HCT116 (cell line): ENCODE results near the gene SH3GL3. TPM values are rescaled to one million over a fixed set of nuclear protein-coding genes. Genes with fewer than 3 reads are reported as not detected.

Experiments used
- ATAC-seq: fragments of 200-7000 bp; cut with Tn5 transposase; 2 replicates; pipeline ENCODE4 v1.9.1; 2020; ENCODE audit warnings: mild to moderate bottlenecking, moderate library complexity
- BruUV-seq: library from RNA; stranded (reverse); fragments of 400-500 nt; replicated peaks from 2 replicates; lab custom pipeline; 2021; lab: Mats Ljungman, UMichigan
- CTCF ChIA-PET: fragments of 300-600 bp; sonication (Branson Sonifier 250); formaldehyde crosslinking; loops from one replicate; lab custom pipeline; 2021; ENCODE audit warnings: antibody characterized with exemption; lab: Charles Lee
- POLR2A ChIA-PET: fragments of 300-600, 350-600 bp; sonication (Branson Sonifier 250); formaldehyde crosslinking; loops from one replicate; lab custom pipeline; 2021; ENCODE audit warnings: antibody characterized with exemption; lab: Charles Lee
- RAD21 ChIA-PET, 2 experiments: fragments of 300-600 bp; sonication (Branson Sonifier 250); formaldehyde crosslinking; loops; one replicate each; lab custom pipeline; 2023; ENCODE audit warnings: low total read pairs in 2 of 2; ENCODE audit not compliant: uncharacterized antibody in 2 of 2, unreplicated experiment in 2 of 2, low non-redundant PET in 1 of 2; lab: Charles Lee
- DNase-seq: peaks from one replicate; pipeline ENCODE4 v3.0.0-alpha.2; 2010; ENCODE audit warnings: low read depth, low spot score
- H2AFZ ChIP-seq: fragments of 200-600 bp; shearing (Covaris generic), sonication (generic); 2 replicates; pipeline ENCODE4 v1.6.1; 2017; ENCODE audit warnings: low read depth, mixed run types, mixed read lengths, antibody characterized with exemption, low read length; ENCODE audit not compliant: poor library complexity, severe bottlenecking
- H3K27ac ChIP-seq: 2 replicates; pipeline ENCODE4 v1.5.1; 2012; ENCODE audit warnings: low read depth, low read length
- H3K27me3 ChIP-seq: fragments of 200-600 bp; sonication (generic); 2 replicates; pipeline ENCODE4 v1.6.1; 2016; ENCODE audit warnings: mixed run types, low read length, mixed read lengths; ENCODE audit not compliant: insufficient read depth
- H3K36me3 ChIP-seq, 2 experiments: fragments of 200-500 bp in 1 of 2; fragments of 200-600 bp in 1 of 2; sonication (Bioruptor generic) in 1 of 2; sonication (generic) in 1 of 2; 2 replicates each; pipeline versions ENCODE4 v1.5.1 to v1.6.1; 2014 to 2016; ENCODE audit warnings: low read length in 2 of 2, inconsistent platforms in 1 of 2, mixed read lengths in 1 of 2, mixed run types in 1 of 2; ENCODE audit not compliant: insufficient read depth in 2 of 2, control insufficient read depth in 1 of 2
- H3K4me1 ChIP-seq, 2 experiments: fragments of 200-600 bp in 1 of 2; sonication (generic) in 1 of 2; 2 replicates each; pipeline versions ENCODE4 v1.5.1 to v1.6.1; 2012 to 2017; ENCODE audit warnings: low read length in 2 of 2, inconsistent platforms in 1 of 2, mild to moderate bottlenecking in 1 of 2, mixed read lengths in 1 of 2, mixed run types in 1 of 2, moderate library complexity in 1 of 2; ENCODE audit not compliant: insufficient read depth in 2 of 2, control insufficient read depth in 1 of 2
- H3K4me2 ChIP-seq: fragments of 200-600 bp; sonication (generic); 2 replicates; pipeline ENCODE4 v1.6.1; 2017; ENCODE audit warnings: mixed run types, low read length, mixed read lengths
- H3K4me3 ChIP-seq, 2 experiments: fragments of 200-600 bp in 1 of 2; sonication (generic) in 1 of 2; replicated peaks in 1 of 2; 2 replicates each; pipeline ENCODE4 v1.5.1; 2011 to 2016; ENCODE audit warnings: low read length in 2 of 2, control low read depth in 1 of 2, low read depth in 1 of 2, mild to moderate bottlenecking in 1 of 2, mixed read lengths in 1 of 2, mixed run types in 1 of 2
- H3K79me2 ChIP-seq: fragments of 200-600 bp; sonication (generic); 2 replicates; pipeline ENCODE4 v1.6.1; 2017; ENCODE audit warnings: mild to moderate bottlenecking, mixed run types, low read length, moderate library complexity, mixed read lengths; ENCODE audit not compliant: insufficient read depth
- H3K9ac ChIP-seq: fragments of 200-600 bp; sonication (generic); 2 replicates; pipeline ENCODE4 v1.6.1; 2016; ENCODE audit warnings: low read length, mixed read lengths
- H3K9me2 ChIP-seq: fragments of 200-600 bp; sonication (generic), shearing (Covaris generic); 2 replicates; pipeline ENCODE4 v1.6.1; 2017; ENCODE audit warnings: mixed run types, mild to moderate bottlenecking, moderate library complexity; ENCODE audit not compliant: insufficient read depth
- H3K9me3 ChIP-seq, 2 experiments: fragments of 200-500 bp in 1 of 2; fragments of 200-600 bp in 1 of 2; sonication (Bioruptor generic) in 1 of 2; sonication (generic) in 1 of 2; 2 replicates each; pipeline ENCODE4 v1.6.1; 2014 to 2017; ENCODE audit warnings: low read length in 2 of 2, mixed read lengths in 2 of 2, inconsistent platforms in 1 of 2, low read depth in 1 of 2, mild to moderate bottlenecking in 1 of 2, mixed run types in 1 of 2, moderate library complexity in 1 of 2; ENCODE audit not compliant: control insufficient read depth in 1 of 2, insufficient read depth in 1 of 2
- H4K20me1 ChIP-seq: fragments of 200-600 bp; sonication (generic), shearing (Covaris generic); 2 replicates; pipeline ENCODE4 v1.6.1; 2017; ENCODE audit warnings: mixed run types, mild to moderate bottlenecking, moderate library complexity; ENCODE audit not compliant: insufficient read depth
- ATF3 ChIP-seq: IDR thresholded peaks from 2 replicates; pipeline ENCODE4 v1.6.1; 2012
- CEBPB ChIP-seq: IDR thresholded peaks from 2 replicates; pipeline ENCODE4 v1.6.1; 2012; ENCODE audit warnings: low read depth
- ELF1 ChIP-seq: IDR thresholded peaks from 2 replicates; pipeline ENCODE4 v1.6.1; 2012; ENCODE audit warnings: low read depth, borderline replicate concordance
- EZH2phosphoT487 ChIP-seq: fragments of 200-600 bp; IDR thresholded peaks from 2 replicates; pipeline ENCODE4 v1.6.1; 2018; ENCODE audit warnings: antibody characterized with exemption, borderline replicate concordance
- FOSL1 ChIP-seq: IDR thresholded peaks from 2 replicates; pipeline ENCODE4 v1.6.1; 2012; ENCODE audit warnings: low read depth
- JUND ChIP-seq: IDR thresholded peaks from 2 replicates; pipeline ENCODE4 v1.6.1; 2012
- MAX ChIP-seq: IDR thresholded peaks from 2 replicates; pipeline ENCODE4 v1.6.1; 2012
- POLR2A ChIP-seq: IDR thresholded peaks from 2 replicates; pipeline ENCODE4 v1.7.0; 2011; ENCODE audit warnings: borderline replicate concordance; ENCODE audit not compliant: insufficient read depth, insufficient read length; ENCODE audit errors: extremely low read depth
- REST ChIP-seq: IDR thresholded peaks from 2 replicates; pipeline ENCODE4 v1.6.1; 2012; ENCODE audit warnings: low read depth
- SP1 ChIP-seq: IDR thresholded peaks from 2 replicates; pipeline ENCODE4 v1.6.1; 2012; ENCODE audit warnings: low read depth
- SRF ChIP-seq: IDR thresholded peaks from 2 replicates; pipeline ENCODE4 v1.6.1; 2012; ENCODE audit warnings: low read depth
- TCF7L2 ChIP-seq: IDR thresholded peaks from 2 replicates; pipeline ENCODE4 v1.7.0; 2011; ENCODE audit warnings: borderline replicate concordance, inconsistent platforms; ENCODE audit not compliant: insufficient read depth, insufficient read length; ENCODE audit errors: extremely low read depth
- ZBTB33 ChIP-seq: IDR thresholded peaks from 2 replicates; pipeline ENCODE4 v1.6.1; 2011; ENCODE audit warnings: mild to moderate bottlenecking, low read length, moderate library complexity; ENCODE audit not compliant: insufficient replicate concordance; ENCODE audit errors: extremely low read depth
- ZFX ChIP-seq: fragments of 450-650 bp; IDR thresholded peaks from 2 replicates; pipeline ENCODE4 v1.6.1; 2017
- ZNF274 ChIP-seq: fragments of 200-500 bp; sonication (Bioruptor generic); IDR thresholded peaks from 2 replicates; pipeline ENCODE4 v1.6.1; 2014; ENCODE audit warnings: mild to moderate bottlenecking, low read depth, low read length, inconsistent platforms
- intact Hi-C: fragments of 100-400 bp; cut with micrococcal nuclease; formaldehyde crosslinking; loops from 2 replicates; pipeline ENCODE4 v1.10.0; 2022
- total RNA-seq: library from RNA; stranded (reverse); gene quantifications from one replicate; pipeline ENCODE4 v1.2.1, GENCODE V29; 2021; ENCODE audit not compliant: unreplicated experiment

Gene SH3GL3
- total RNA-seq, 1 experiment from 2014 or later, result 1.3 TPM

- ATAC-seq (no peak), DNase-seq (no peak)
- ChIA-PET POLR2A (no interaction called here), RAD21 (no interaction called here), CTCF (no interaction called here)
- H3K4me2 ChIP-seq, result no peak overlapping the region
- no peaks in the 10 kb centered on the region for H4K20me1 ChIP-seq
- H3K27ac ChIP-seq, result no peak overlapping the region
- no peaks in the 10 kb centered on the region for H3K9me3 ChIP-seq
- no peaks in the 10 kb centered on the region for H3K9me2 ChIP-seq
- intact Hi-C loops, result no loop called here
- no TSS peak for BruUV-seq
- H3K4me3 ChIP-seq, result no peak overlapping the region
- no peaks in the 10 kb centered on the region for H3K36me3 ChIP-seq
- no peak overlapping the region for H2AFZ ChIP-seq
- H3K79me2 ChIP-seq, result no peaks in the 10 kb centered on the region
- H3K27me3 ChIP-seq, result no peaks in the 10 kb centered on the region
- H3K9ac ChIP-seq, result no peak overlapping the region
- no peak for TF ChIP-seq ELF1
- no peak for TF ChIP-seq ZFX
- no peak for TF ChIP-seq SRF
- TF ChIP-seq TCF7L2, result no peak
- no peak for TF ChIP-seq CEBPB
- no peak for TF ChIP-seq ATF3
- TF ChIP-seq FOSL1, result no peak
- TF ChIP-seq JUND, result no peak
- no peak for TF ChIP-seq SP1
- no peak for TF ChIP-seq MAX
- TF ChIP-seq REST, result no peak
- TF ChIP-seq POLR2A, result no peak
- TF ChIP-seq ZBTB33, result no peak
- TF ChIP-seq EZH2phosphoT487, result no peak
- TF ChIP-seq ZNF274, result no peak
- H3K4me1 ChIP-seq, result no peaks in the 10 kb centered on the region
These were observed 28.4 kb downstream of the SH3GL3 start for GRCh38 chr15:83475551-83475950.
